Cardiac fibroblast (primary cell): Measurements from ENCODE around the gene FNDC11.

Experiments
- DNase-seq, 2 donors: peaks; one replicate each; pipeline versions ENCODE4 v3.0.0 to v3.0.0-alpha.2; 2010; ENCODE audit warnings: low read depth in 2 of 2
- H3K4me3 ChIP-seq, 2 donors: replicated peaks in 1 of 2; 1 replicate in 1 of 2; 2 replicates in 1 of 2; pipeline ENCODE4 v1.5.1; 2011; ENCODE audit warnings: low read depth in 2 of 2, low read length in 2 of 2, mild to moderate bottlenecking in 2 of 2, moderate library complexity in 1 of 2
- CTCF ChIP-seq: IDR thresholded peaks from one replicate; pipeline ENCODE4 v1.5.1; 2011; ENCODE audit warnings: low read depth, mild to moderate bottlenecking, low read length, inconsistent platforms

The FNDC11 gene

GRCh38 chr20:63560333-63560805 lies 6.4 kb downstream of the FNDC11 start:
- DNase-seq: no peak
- no peak for TF ChIP-seq CTCF
- H3K4me3 ChIP-seq: no peak overlapping the region

GRCh38 chr20:63560856-63561609 lies 7.1 kb downstream of the FNDC11 start:
- no peak overlapping the region for H3K4me3 ChIP-seq
- TF ChIP-seq CTCF: no peak
- DNase-seq: no peak

- H3K4me3 ChIP-seq: no peak overlapping the region
- DNase-seq: no peak
- no peak for TF ChIP-seq CTCF
Measured at GRCh38 chr20:63561624-63562396, 7.9 kb downstream of the FNDC11 start.

- H3K4me3 ChIP-seq: no peak overlapping the region
- TF ChIP-seq CTCF: no peak
- no peak for DNase-seq
Measured at GRCh38 chr20:63562461-63563224, 8.7 kb downstream of the FNDC11 start.

GRCh38 chr20:63563225-63563935 lies 9.4 kb downstream of the FNDC11 start:
- no peak for DNase-seq
- TF ChIP-seq CTCF: no peak
- H3K4me3 ChIP-seq: no peak overlapping the region
